22Rv1 (cell line): ENCODE data around the gene GAS7.

ENCODE experiments used
- H3K27ac ChIP-seq: fragments of 450-650 bp; 2 replicates; pipeline ENCODE4 v1.5.1; 2017
- ZFX ChIP-seq: fragments of 450-650 bp; IDR thresholded peaks from 2 replicates; pipeline ENCODE4 v1.6.1; 2017; ENCODE audit warnings: antibody characterized with exemption, borderline replicate concordance
- TF ChIP-seq, protein P1 (sequence below): fragments of 450-650 bp; IDR thresholded peaks from 2 replicates; pipeline ENCODE4 v1.5.1; 2017; ENCODE audit warnings: mild to moderate bottlenecking

GAS7 gene

DNA sequence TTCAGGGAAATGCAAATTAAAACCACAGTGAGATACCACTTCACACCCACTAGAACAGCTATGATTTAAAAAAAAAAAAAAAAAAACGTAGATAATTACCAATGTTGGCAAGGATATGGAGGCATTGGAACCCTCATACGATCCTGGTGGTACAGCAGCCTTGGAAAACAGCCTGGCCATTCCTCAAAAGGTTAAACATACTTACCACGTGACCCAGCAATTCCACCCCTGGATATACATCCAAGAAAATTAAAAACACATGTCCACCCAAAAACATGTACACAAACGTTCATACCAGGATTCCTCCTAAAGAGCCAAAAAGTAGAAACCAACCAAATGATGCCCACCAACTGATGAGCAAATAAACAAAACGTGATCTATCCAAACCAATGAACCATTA is 68.1 kb downstream of the GAS7 start:
- TF ChIP-seq ZFX, result no peak
- TF ChIP-seq, protein P1, sequence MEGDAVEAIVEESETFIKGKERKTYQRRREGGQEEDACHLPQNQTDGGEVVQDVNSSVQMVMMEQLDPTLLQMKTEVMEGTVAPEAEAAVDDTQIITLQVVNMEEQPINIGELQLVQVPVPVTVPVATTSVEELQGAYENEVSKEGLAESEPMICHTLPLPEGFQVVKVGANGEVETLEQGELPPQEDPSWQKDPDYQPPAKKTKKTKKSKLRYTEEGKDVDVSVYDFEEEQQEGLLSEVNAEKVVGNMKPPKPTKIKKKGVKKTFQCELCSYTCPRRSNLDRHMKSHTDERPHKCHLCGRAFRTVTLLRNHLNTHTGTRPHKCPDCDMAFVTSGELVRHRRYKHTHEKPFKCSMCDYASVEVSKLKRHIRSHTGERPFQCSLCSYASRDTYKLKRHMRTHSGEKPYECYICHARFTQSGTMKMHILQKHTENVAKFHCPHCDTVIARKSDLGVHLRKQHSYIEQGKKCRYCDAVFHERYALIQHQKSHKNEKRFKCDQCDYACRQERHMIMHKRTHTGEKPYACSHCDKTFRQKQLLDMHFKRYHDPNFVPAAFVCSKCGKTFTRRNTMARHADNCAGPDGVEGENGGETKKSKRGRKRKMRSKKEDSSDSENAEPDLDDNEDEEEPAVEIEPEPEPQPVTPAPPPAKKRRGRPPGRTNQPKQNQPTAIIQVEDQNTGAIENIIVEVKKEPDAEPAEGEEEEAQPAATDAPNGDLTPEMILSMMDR, result no peak
- H3K27ac ChIP-seq, result no peak overlapping the region

DNA sequence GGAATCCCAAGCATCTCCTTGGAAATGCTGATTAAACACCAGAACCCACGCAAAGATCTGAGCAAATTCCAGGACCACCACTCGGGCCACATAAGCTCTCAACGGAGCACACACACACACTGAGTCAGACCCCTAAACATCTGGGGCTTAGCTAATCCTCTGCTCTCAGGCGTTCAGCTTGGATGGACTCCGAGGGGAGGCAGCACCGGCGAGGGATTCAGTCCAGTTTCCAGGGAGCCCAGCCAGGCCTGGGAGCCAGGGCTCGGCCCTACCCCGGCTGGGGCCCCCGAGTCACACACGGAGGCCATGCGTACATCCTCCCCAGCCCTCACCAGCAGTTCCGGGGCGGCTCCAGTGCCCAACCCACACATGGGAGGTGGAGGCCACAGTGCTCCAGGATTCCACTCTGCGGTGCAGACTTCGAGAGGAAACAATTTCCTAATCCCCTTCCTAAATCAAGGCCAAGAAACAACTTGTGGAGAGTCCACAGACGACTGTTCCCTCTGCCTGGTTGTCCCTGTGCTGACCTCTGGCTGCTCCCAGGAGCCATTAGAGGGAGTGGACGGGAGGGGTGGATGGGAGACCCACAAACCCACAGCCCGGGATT is 70.5 kb downstream of the GAS7 start:
- no peak overlapping the region for H3K27ac ChIP-seq
- TF ChIP-seq ZFX, result no peak
- TF ChIP-seq, protein P1, result no peak

DNA sequence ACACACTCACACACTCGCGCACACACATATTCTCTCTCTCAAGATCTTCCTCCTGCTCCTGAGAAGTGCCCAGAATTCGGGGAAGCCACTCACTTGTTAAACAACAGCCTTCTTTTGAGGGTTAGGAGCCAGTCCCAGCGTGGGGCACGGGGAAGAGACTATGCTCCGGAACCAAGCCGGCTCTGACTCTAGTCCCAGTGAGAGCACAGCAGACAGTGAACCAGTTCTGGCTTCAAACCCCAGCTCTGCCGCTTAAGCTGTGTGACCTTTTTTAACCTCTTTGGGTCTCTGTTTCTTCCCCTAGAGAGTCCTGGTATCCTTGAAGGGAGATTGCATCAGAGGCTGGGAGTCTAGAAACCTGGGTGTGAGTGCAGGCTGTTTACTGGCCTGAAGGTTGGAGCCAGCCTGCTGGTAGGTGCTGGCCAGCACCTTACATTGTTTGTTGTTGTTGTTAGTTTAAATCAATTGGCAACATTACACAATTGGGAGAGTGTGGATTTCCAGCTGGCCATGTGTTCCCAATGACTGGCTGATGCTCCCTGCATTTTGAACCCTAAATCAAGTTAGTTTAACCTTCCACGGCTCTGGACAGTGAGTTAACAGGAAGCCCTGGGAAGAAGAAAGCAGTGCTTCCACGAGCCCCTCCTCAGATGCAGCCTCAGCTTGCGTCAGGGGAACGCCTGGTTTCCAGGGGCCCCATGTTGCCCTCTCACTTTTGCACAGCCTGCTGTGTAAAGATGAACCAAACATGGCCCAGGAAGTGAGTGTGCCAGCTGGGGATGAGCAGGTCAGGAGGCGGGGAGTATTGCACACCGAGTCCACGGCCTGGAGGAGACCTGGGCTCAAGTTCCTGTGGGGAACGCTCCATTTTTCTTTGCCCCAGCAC is 71.5 kb downstream of the GAS7 start:
- TF ChIP-seq, protein P1, result no peak
- no peak for TF ChIP-seq ZFX
- no peak overlapping the region for H3K27ac ChIP-seq

DNA sequence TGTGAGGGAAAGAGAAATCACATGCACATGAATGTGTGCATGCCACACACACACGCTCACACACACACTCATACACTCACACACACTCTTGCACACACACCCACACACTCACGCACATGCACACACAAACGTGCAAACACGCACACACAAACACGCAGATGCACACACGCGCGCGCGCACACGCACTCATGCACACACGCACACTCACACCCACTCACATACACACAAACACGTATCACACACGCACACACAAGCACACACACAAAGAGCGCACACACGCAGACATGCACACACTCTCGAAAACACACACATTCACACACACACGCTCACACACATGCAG is 72.2 kb downstream of the GAS7 start:
- no peak overlapping the region for H3K27ac ChIP-seq
- TF ChIP-seq, protein P1, result no peak
- TF ChIP-seq ZFX, result no peak

DNA sequence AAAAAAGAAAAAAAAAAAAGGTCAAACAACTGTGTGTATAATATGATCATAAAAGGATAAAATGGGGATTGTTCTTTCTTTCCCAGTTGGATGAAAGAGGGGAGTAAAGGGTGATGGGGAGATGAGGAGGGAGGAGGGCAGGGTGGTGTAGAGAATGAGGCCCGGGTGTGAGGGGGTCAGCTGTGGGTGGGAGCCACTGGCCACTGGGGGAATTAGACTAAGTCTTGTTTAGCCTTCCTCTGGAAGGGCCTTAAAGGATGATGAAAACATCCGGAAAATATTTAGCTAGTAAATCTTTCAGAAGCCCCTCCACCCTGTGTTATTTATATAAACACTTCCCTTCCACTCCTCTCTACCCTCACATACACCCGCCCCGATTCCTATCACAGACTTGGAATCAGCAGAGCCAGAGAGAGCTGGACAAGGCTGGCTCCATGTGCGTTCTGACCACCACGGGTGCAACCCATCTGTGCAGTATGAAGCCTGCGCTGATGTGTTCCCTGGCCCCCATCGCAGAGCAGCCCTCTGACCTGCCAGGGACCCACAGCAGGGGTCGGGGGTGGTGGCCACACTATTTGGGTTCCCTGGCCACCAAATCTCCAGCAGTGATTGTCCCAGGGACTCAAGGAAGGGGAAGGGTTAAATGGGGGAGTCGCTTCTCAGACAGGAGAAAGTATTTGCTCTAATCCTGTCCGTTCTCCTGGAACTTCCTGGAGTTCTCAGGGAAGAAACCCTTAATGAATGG is 72.7 kb downstream of the GAS7 start:
- TF ChIP-seq ZFX, result no peak
- TF ChIP-seq, protein P1, result no peak
- H3K27ac ChIP-seq, result no peak overlapping the region

DNA sequence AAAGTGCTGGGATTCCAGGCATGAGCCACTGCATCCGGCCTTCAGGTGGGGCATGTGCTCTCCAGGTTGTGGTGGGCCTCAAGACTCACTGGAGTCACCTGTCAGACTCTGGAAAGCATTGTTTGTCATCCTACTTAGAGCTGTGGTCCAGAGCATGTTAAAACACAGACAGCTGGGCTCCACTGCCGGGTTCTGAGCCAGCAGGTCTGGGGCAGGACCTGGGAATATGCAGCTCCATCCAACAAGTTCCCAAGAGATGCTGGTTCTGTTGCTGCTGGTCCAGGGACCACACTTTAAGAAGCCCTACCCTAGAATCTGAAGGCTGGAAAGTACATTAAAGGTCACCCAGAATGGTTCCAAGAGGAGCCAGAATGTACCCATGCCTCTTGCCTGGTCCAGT is 75.3 kb downstream of the GAS7 start:
- TF ChIP-seq ZFX, result no peak
- TF ChIP-seq, protein P1, result no peak
- H3K27ac ChIP-seq, result no peak overlapping the region
